Measurements from ENCODE around the gene ENTREP1. TPM values are rescaled to one million over a fixed set of nuclear protein-coding genes. Genes with fewer than 3 reads are reported as not detected.

The ENTREP1 gene
- total RNA-seq, 1 donor from 2014 or later, result 1.8 TPM

DNA sequence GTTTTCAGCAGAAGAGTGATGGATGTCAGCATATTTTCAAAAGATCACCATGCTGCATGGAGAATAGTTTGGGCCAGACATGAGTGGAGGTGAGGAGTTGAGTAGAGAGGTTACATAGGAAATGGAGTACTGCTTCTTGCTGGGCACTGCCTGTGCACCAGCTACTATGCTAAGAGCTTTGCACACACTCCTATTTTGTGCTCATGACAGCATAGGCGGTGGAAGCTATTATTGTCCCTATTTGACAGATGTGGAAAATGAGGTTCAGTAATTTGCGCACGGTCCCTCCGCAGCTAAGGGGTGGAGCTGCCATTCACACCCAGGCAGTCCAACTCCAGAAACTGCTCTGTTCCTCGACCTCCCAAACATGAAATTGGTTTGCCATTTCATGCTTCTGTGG is 67.8 kb downstream of the ENTREP1 start:
- no peak overlapping the region for H2AFZ ChIP-seq (replicated peaks)
- H3K4me3 ChIP-seq, result no peak overlapping the region
- no peak for TF ChIP-seq EZH2phosphoT487 (IDR thresholded peaks at IDR 0.05)
- Mint-ChIP-seq H3K36me3 (peaks cover 3% of the 10 kb centered on the region), H3K9me3 (peaks cover 2% of the 10 kb centered on the region), H3K4me3 (no peak overlapping the region), H3K4me1 (no peaks in the 10 kb centered on the region), H3K27ac (no peak overlapping the region), H3K27me3 (ENCODE audit: insufficient read depth, low read depth) (peaks cover 4% of the 10 kb centered on the region)
- DNase-seq (ENCODE audit: low spot score), result no peak
- H3K9ac ChIP-seq, result no peak overlapping the region
- no peaks in the 10 kb centered on the region for H3K4me1 ChIP-seq
- H3F3A ChIP-seq (ENCODE audit: low read depth), result no peaks in the 10 kb centered on the region
- no peaks in the 10 kb centered on the region for H3K27me3 ChIP-seq
- no peaks in the 10 kb centered on the region for H3K79me2 ChIP-seq (ENCODE audit: low read depth)
- no peaks in the 10 kb centered on the region for H3K9me3 ChIP-seq (ENCODE audit: low read depth)
- no peak overlapping the region for H3K4me2 ChIP-seq
- H4K20me1 ChIP-seq (ENCODE audit: low read depth), result no peaks in the 10 kb centered on the region
- no peak overlapping the region for H3K27ac ChIP-seq
- H3K36me3 ChIP-seq, result no peaks in the 10 kb centered on the region

DNA sequence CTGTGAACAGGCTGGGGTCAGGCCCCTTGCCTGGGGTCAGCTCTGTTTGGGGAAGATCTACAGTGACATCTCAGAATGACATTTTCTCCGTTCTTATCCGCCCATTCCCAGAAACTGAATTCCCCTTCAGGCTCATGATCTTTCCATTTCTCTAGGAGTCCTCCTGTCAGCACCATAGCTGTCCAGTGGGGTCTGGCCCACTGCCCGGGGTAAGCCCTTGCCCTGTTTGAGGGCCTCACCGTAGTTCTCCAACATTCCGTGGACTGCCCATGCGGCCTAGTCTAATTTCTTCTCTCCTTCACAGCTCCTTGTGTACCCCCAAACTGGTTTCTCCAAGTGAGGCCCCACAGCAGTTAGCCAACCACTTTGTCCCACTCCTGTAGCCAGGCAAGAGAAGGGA is 68.4 kb downstream of the ENTREP1 start:
- H3K9me3 ChIP-seq (ENCODE audit: low read depth), result no peaks in the 10 kb centered on the region
- no peaks in the 10 kb centered on the region for H4K20me1 ChIP-seq (ENCODE audit: low read depth)
- Mint-ChIP-seq H3K27me3 (ENCODE audit: insufficient read depth, low read depth) (peaks cover 4% of the 10 kb centered on the region), H3K9me3 (peaks cover 2% of the 10 kb centered on the region), H3K4me3 (no peak overlapping the region), H3K36me3 (peaks cover 3% of the 10 kb centered on the region), H3K27ac (no peak overlapping the region), H3K4me1 (no peaks in the 10 kb centered on the region)
- no peak overlapping the region for H3K27ac ChIP-seq
- no peak overlapping the region for H3K9ac ChIP-seq
- TF ChIP-seq EZH2 (IDR thresholded peaks at IDR 0.05) (no peak), EZH2phosphoT487 (IDR thresholded peaks at IDR 0.05) (no peak)
- TF ChIP-seq, protein P1, sequence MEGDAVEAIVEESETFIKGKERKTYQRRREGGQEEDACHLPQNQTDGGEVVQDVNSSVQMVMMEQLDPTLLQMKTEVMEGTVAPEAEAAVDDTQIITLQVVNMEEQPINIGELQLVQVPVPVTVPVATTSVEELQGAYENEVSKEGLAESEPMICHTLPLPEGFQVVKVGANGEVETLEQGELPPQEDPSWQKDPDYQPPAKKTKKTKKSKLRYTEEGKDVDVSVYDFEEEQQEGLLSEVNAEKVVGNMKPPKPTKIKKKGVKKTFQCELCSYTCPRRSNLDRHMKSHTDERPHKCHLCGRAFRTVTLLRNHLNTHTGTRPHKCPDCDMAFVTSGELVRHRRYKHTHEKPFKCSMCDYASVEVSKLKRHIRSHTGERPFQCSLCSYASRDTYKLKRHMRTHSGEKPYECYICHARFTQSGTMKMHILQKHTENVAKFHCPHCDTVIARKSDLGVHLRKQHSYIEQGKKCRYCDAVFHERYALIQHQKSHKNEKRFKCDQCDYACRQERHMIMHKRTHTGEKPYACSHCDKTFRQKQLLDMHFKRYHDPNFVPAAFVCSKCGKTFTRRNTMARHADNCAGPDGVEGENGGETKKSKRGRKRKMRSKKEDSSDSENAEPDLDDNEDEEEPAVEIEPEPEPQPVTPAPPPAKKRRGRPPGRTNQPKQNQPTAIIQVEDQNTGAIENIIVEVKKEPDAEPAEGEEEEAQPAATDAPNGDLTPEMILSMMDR (IDR thresholded peaks at IDR 0.05), result no peak
- no peaks in the 10 kb centered on the region for H3K79me2 ChIP-seq (ENCODE audit: low read depth)
- H2AFZ ChIP-seq (replicated peaks), result no peak overlapping the region
- no peak overlapping the region for H3K4me3 ChIP-seq
- H3F3A ChIP-seq (ENCODE audit: low read depth), result no peaks in the 10 kb centered on the region
- DNase-seq (ENCODE audit: low spot score), result no peak
- H3K27me3 ChIP-seq, result no peaks in the 10 kb centered on the region
- no peak overlapping the region for H3K4me2 ChIP-seq
- no peaks in the 10 kb centered on the region for H3K4me1 ChIP-seq
- no peaks in the 10 kb centered on the region for H3K36me3 ChIP-seq

DNA sequence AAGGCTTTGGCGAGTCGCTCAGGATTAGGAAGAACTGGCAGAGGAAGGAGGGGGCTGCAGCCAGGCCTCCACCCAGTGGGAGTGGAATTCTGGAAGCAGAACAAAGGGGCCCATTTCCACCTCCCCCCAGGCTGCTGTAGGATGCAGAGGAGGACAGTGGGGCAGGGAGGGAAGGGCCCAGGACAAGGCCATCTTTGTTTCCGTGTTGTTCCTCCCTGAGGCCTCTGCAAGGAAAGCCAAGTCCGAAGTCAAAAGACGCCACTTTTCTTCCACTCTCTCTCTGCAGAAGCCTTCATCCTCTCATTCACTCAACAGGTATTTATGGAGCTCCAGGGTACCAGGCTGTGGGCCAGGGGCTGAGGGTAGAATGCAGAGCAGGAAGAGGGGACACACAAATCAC is 70.7 kb downstream of the ENTREP1 start:
- Histone ChIP-seq H3K4me3 (no peak overlapping the region), H3K4me1 (no peaks in the 10 kb centered on the region), H3K79me2 (ENCODE audit: low read depth) (no peaks in the 10 kb centered on the region), H3K4me2 (no peak overlapping the region), H3K36me3 (no peaks in the 10 kb centered on the region), H3K9ac (no peak overlapping the region), H3K27ac (no peak overlapping the region), H4K20me1 (ENCODE audit: low read depth) (no peaks in the 10 kb centered on the region), H3K9me3 (ENCODE audit: low read depth) (no peaks in the 10 kb centered on the region), H3K27me3 (no peaks in the 10 kb centered on the region), H2AFZ (replicated peaks) (no peak overlapping the region), H3F3A (ENCODE audit: low read depth) (no peaks in the 10 kb centered on the region)
- Mint-ChIP-seq H3K27me3 (ENCODE audit: insufficient read depth, low read depth) (peaks cover 4% of the 10 kb centered on the region), H3K9me3 (peaks cover 2% of the 10 kb centered on the region), H3K27ac (no peak overlapping the region), H3K4me3 (no peak overlapping the region), H3K36me3 (peaks cover 3% of the 10 kb centered on the region), H3K4me1 (no peaks in the 10 kb centered on the region)
- no peak for DNase-seq (ENCODE audit: low spot score)
- no peak for TF ChIP-seq EZH2phosphoT487 (IDR thresholded peaks at IDR 0.05)
- TF ChIP-seq, protein P1 (IDR thresholded peaks at IDR 0.05), result no peak
- TF ChIP-seq EZH2 (IDR thresholded peaks at IDR 0.05), result no peak

DNA sequence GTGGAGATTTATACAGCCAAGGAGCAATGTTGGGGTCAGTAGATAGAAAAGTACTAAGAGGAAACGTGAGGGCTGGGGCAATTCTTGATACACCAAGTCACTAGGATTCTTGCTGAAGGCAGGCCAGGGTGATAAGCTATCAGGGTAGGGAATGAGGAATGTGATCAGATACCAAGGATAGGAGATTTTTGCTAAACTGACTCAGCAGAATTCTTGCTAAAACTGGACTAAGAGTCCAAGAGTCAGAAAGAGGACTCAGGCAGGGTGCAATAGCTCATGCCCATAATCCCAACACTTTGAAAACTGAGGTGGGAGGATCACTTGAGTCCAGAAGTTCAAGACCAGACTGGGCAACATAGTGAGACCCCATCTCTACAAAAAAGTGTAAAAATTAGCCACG is 71.7 kb downstream of the ENTREP1 start:
- H3K36me3 Mint-ChIP-seq, result peaks cover 3% of the 10 kb centered on the region
- H3K4me1 Mint-ChIP-seq, result no peaks in the 10 kb centered on the region
- H3K36me3 ChIP-seq, result no peaks in the 10 kb centered on the region
- H3K9me3 ChIP-seq (ENCODE audit: low read depth), result no peaks in the 10 kb centered on the region
- no peak overlapping the region for H3K4me2 ChIP-seq
- no peak for DNase-seq (ENCODE audit: low spot score)
- no peaks in the 10 kb centered on the region for H3K4me1 ChIP-seq
- peaks cover 5% of the 10 kb centered on the region for H3K27me3 Mint-ChIP-seq (ENCODE audit: insufficient read depth, low read depth)
- no peak overlapping the region for H2AFZ ChIP-seq (replicated peaks)
- no peaks in the 10 kb centered on the region for H3K79me2 ChIP-seq (ENCODE audit: low read depth)
- H3K27me3 ChIP-seq, result no peaks in the 10 kb centered on the region
- H3K9ac ChIP-seq, result no peak overlapping the region
- H3F3A ChIP-seq (ENCODE audit: low read depth), result no peaks in the 10 kb centered on the region
- H3K9me3 Mint-ChIP-seq, result peaks cover 6% of the 10 kb centered on the region
- H3K27ac Mint-ChIP-seq, result no peak overlapping the region
- H4K20me1 ChIP-seq (ENCODE audit: low read depth), result no peaks in the 10 kb centered on the region
- H3K27ac ChIP-seq, result no peak overlapping the region
- no peak for TF ChIP-seq EZH2phosphoT487 (IDR thresholded peaks at IDR 0.05)
- TF ChIP-seq, protein P1 (IDR thresholded peaks at IDR 0.05), result no peak
- TF ChIP-seq EZH2 (IDR thresholded peaks at IDR 0.05), result no peak
- H3K4me3 Mint-ChIP-seq, result no peak overlapping the region
- no peak overlapping the region for H3K4me3 ChIP-seq

Data from neural progenitor cell (in vitro differentiated cells).